NOMO-1 treated with DMSO at 0.1 percent for 48 hours (cell line): ENCODE data around the gene METTL21A.

Experiments
- DNase-seq: peaks from one replicate; lab custom pipeline; 2025; ENCODE audit not compliant: unreplicated experiment; lab: John Stamatoyannopoulos, UW

Gene METTL21A

GRCh38 chr2:207624185-207625013, 795 bp downstream of the METTL21A start:
- DNase-seq, result peak; percentile 70

GRCh38 chr2:207621501-207622039, 3.6 kb downstream of the METTL21A start:
- DNase-seq, result no peak

GRCh38 chr2:207619764-207620203, 5.4 kb downstream of the METTL21A start:
- DNase-seq, result peak; percentile 85

GRCh38 chr2:207617011-207617671, 8.1 kb downstream of the METTL21A start:
- no peak for DNase-seq

GRCh38 chr2:207616185-207616584, 9.0 kb downstream of the METTL21A start:
- no peak for DNase-seq

GRCh38 chr2:207614824-207615223, 10.4 kb downstream of the METTL21A start:
- DNase-seq, result no peak

- no peak for DNase-seq
Measured at GRCh38 chr2:207612714-207613113, 12.5 kb downstream of the METTL21A start.

- DNase-seq, result no peak
Measured at GRCh38 chr2:207606829-207607228, 18.4 kb downstream of the METTL21A start.

GRCh38 chr2:207606399-207606798, 18.8 kb downstream of the METTL21A start:
- no peak for DNase-seq

- no peak for DNase-seq
Measured at GRCh38 chr2:207603486-207603885, 21.7 kb downstream of the METTL21A start.

GRCh38 chr2:207601774-207602173, 23.4 kb downstream of the METTL21A start:
- no peak for DNase-seq

- DNase-seq, result no peak
Measured at GRCh38 chr2:207600231-207600630, 25.0 kb downstream of the METTL21A start.

GRCh38 chr2:207599636-207600035, 25.6 kb downstream of the METTL21A start:
- DNase-seq, result no peak

- no peak for DNase-seq
Measured at GRCh38 chr2:207594731-207595130, 30.5 kb downstream of the METTL21A start.

GRCh38 chr2:207594264-207594663, 30.9 kb downstream of the METTL21A start:
- no peak for DNase-seq

GRCh38 chr2:207593277-207593676, 31.9 kb downstream of the METTL21A start:
- DNase-seq, result no peak

GRCh38 chr2:207589143-207589542, 36.1 kb downstream of the METTL21A start:
- DNase-seq, result no peak

- DNase-seq, result no peak
Measured at GRCh38 chr2:207587305-207587704, 37.9 kb downstream of the METTL21A start.

- DNase-seq, result no peak
Measured at GRCh38 chr2:207584952-207585351, 40.2 kb downstream of the METTL21A start.

GRCh38 chr2:207571370-207571769, 53.8 kb downstream of the METTL21A start:
- DNase-seq, result no peak

GRCh38 chr2:207567671-207568070, 57.5 kb downstream of the METTL21A start:
- DNase-seq, result no peak
